Stimulated activated CD4-positive, alpha-beta T cell treated with anti-CD3 and anti-CD28 coated beads, Interleukin-2, amount 100 ng/mL, for 24 hours (primary cell): Measurements from ENCODE around the gene SEC22A.

Experiments used
- DNase-seq, 2 donors: peaks; one replicate each; pipeline ENCODE4 v3.0.0-alpha.2; 2020

SEC22A gene

DNA sequence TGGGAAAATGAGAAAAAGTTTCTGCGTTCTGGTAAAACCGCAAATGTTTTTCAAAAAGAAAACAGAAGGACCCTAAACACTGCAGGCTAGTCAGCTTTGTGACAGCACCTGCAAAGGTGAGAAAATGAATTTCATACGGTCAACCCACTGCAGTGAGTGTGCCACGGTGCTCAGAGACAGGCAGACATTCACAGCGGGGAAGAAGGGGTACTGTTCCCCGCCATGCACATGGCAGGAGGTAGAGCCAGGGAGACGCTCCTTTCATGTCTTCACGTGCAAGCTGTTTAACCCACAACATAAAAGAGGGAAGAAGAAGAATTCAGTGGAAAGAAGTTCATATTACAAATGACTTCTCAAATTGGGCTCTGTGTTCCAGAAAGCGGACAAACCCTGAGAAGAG is 109.5 kb downstream of the SEC22A start:
- DNase-seq: no peak

GRCh38 chr3:123312331-123313265 is 110.9 kb downstream of the SEC22A start:
- DNase-seq: no peak

- no peak for DNase-seq
Observed at GRCh38 chr3:123313889-123314288, 112.1 kb downstream of the SEC22A start.

- no peak for DNase-seq
Observed at GRCh38 chr3:123314359-123315270, 112.9 kb downstream of the SEC22A start.

DNA sequence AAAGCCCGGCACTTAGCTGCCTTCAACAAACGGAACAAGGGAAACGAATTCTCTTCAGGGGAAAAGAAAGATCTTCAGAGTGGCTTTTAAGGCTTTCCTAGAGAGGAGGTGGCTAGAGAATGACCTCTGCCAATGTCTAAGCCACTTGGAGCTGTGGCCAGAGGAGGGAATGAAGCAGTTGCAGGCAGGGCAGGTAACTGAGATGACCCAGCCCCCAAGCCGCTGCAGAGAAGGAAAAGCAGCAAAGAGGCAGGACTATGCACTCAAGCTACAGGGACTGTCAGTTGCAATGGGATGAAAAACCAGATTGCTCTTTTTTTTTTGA is 113.5 kb downstream of the SEC22A start:
- DNase-seq: no peak

GRCh38 chr3:123317716-123318115 is 116.0 kb downstream of the SEC22A start:
- DNase-seq: no peak

DNA sequence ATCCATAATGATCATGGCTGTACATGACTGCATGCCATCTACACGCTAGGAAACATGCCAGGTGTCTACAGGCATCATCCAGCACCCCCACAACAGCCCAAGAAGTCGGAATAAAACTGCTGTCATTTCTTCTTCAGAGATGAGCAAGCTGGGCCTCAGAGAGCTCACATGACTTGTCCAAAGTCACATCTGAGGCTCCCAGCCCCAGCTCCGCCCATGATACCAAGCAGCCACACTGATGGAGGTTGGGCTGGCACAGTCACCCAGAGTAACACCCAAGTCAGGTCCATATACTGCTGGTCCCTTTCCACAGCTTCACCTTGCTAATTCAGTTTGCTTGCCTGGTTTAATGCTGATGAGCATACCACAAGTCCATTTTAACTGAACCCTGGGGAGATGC is 116.6 kb downstream of the SEC22A start:
- DNase-seq: no peak

DNA sequence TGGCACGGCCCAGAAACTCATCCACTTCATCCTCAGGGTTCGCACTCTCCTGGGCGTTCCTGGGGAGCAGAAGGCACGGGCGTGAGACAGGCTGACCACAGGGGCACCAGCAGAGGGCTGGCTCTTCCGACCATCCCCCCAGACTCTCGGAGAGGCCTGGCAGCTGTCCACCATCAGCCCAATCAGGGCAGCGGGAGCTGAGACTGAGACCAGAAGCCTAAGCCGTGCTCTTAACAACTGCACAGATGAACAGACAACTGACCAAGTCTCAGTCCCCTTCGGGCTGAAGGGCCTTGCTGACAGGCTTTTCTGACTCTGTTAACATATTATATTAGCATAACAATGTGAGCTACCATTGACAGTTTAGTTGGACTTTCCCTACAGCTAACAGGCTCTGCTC is 118.0 kb downstream of the SEC22A start:
- DNase-seq: no peak

DNA sequence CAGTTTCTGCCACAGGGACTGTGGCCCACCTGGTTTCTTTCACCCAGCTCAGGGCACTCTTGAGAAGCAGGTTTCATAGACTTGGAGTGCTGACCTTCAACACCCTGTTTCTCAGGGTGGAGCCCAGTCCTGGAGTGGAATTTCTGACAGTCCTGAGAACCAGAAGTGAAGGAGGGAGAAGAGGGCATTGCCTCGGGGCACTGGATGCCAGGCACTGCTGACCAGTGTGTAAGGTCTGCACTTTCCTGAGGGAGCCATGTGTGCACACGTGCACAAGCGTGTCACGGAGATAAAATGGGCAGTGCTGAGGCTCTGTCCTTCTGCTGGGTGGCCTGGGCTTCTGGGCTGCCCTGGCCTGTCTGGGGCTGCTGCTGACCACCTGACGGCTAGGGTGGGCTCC is 118.5 kb downstream of the SEC22A start:
- DNase-seq: no peak

- no peak for DNase-seq
Observed at GRCh38 chr3:123321806-123322205, 120.1 kb downstream of the SEC22A start.

DNA sequence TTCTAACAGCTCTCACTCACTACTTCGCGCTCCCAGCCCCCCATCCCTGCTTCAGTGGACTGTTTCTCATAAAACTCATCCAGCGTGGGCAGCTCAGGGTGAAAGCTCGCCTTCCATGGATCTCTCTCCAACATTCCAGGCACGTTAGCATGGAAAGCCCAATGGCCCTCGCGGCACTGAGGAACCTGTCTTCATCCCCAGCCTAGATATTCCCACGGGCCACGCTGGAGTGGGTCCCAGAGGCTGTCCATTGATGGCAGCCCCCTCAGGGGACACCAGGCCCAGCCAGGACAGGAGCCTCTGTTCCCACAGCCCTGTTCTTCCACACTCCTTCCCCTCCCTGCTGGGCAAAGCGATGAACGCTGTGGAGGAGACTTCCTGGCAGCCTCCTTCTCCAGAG is 121.1 kb downstream of the SEC22A start:
- DNase-seq: no peak
